SKM-1 (cell line): Measurements from ENCODE around the gene KMT2E.

Experiments used
- DNase-seq: peaks from one replicate; lab custom pipeline; 2025; ENCODE audit not compliant: unreplicated experiment; lab: John Stamatoyannopoulos, UW

The KMT2E gene

GRCh38 chr7:105126436-105126975, 112.5 kb downstream of the KMT2E start:
- DNase-seq = no peak

- DNase-seq = no peak
Observed at GRCh38 chr7:105127179-105127578, 113.2 kb downstream of the KMT2E start.

DNA sequence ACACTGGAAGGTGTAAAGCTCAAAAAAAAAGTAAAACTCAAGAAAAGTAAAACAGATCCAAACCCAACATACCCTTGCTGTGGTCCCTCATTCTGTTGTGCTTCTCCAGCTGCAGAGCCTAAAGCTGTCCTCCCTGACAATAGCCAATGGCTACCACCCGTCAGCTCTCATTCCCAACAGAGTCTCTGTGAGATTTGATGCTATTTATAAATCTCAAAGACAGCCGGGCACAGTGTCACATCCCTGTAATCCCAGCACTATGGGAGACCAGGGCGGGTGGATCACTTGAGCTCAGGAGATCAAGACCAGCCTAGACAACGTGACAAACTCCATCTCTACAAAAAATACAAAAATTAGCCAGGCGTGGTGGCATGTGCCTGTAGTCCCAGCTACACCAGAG, 116.0 kb downstream of the KMT2E start:
- DNase-seq = no peak

- no peak for DNase-seq
Observed at GRCh38 chr7:105130580-105130979, 116.6 kb downstream of the KMT2E start.

GRCh38 chr7:105131033-105131656, 117.1 kb downstream of the KMT2E start:
- DNase-seq = no peak

DNA sequence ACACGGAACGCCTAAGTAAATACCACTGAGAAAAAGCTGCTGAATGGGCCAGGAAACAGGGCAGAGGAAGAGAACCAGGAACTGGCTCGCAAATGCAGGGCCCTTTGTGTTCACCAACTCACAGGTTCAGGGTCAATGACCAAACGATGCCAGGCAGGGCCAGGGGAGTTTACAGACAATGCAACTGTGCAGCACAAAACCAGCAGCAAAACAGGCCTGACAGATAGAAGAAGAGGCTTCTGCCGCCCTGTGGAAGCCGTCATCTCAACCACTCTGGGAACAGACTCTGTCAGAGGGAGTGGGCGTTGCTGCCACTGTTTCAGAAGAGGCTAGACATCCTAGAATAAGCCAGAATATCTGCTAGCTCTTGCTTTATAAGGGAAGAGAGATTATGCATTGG, 117.9 kb downstream of the KMT2E start:
- no peak for DNase-seq

- DNase-seq = no peak
Observed at GRCh38 chr7:105132335-105132734, 118.3 kb downstream of the KMT2E start.

- no peak for DNase-seq
Observed at GRCh38 chr7:105132835-105133234, 118.8 kb downstream of the KMT2E start.

- DNase-seq = no peak
Observed at GRCh38 chr7:105133358-105133757, 119.4 kb downstream of the KMT2E start.

DNA sequence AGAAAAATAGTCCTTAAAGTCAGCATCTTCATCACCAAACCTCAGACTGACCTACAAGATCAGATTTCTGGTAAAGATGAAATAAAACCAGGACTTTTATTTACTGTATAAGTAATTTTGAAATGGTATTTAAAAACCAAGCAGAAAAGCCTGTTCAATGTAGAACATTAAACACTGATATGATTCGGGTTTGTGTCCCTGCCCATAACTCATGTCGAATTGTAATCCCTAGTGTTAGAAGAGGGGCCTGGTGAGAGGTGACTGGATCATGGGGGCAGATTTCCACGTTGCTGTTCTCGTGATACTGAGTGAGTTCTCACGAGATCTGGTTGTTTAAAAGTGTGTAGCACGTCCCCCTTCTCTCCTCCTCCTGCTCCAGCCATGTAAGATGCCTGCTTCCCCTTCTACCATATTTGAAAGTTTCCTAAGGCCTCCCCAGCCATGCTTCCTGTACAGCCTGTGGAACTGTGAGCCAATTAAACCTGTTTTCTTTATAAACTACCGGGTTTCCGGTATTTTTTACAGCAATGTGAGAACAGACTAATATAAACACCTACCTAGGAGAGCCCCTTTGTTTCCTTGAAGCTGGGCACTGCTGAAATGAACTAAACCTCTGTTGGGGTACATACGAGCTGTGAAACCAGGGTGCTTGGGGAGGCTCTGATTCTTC, 120.1 kb downstream of the KMT2E start:
- DNase-seq = no peak

DNA sequence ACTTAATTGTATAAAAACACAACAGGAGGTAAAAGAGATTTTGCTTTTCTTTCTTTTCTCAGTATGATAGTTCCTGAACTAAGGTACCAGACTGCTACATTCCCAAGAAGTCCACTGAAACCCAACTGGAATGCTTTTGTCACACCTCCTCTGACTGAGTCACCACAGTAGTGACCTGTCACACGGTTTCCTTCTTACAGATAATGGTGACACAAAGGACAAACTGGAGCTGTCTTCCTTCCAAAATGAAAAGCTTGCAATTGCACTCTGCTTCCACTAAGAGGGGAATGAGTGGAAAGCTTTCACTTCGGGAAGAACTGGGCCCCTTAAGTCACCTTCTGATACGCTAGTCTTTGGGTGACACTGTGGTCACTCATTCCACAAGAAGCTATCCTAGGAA, 122.2 kb downstream of the KMT2E start:
- DNase-seq = no peak

DNA sequence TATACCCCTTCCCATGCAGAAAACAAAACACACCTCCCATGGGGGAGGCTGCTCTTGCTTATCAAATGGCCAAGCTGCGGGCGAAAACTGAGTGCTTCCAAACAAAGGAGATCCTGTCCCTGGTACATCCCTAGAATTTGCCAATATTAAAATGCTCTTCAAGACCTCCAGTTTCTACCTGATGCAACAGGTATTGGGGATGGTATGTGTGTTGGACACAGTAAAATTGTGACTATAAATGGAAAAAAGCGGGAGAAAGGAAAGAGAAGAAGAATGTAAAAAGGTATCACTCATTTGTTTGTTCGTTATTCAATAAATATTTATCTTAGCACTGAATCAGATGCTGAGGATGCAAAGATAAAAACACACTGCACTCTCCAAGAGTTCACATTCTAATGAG, 123.9 kb downstream of the KMT2E start:
- no peak for DNase-seq

DNA sequence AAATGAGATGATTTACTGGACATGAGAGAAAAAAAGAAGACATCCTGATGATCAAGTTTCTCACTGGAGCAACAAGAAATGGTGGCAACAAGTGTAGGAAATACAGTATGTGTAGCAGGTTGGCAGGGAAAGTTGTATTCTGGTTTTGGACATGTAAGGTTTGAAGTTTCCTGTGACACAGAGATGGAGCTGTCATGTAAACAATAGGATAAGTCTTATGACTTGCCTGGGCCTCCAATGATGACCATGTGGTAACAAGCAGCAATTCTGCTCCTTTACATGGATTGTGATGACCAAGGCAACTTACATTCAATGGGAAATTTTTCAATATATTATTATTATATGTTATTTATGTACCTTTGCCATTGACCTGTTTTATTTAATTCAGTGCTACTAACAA, 125.4 kb downstream of the KMT2E start:
- DNase-seq = no peak

DNA sequence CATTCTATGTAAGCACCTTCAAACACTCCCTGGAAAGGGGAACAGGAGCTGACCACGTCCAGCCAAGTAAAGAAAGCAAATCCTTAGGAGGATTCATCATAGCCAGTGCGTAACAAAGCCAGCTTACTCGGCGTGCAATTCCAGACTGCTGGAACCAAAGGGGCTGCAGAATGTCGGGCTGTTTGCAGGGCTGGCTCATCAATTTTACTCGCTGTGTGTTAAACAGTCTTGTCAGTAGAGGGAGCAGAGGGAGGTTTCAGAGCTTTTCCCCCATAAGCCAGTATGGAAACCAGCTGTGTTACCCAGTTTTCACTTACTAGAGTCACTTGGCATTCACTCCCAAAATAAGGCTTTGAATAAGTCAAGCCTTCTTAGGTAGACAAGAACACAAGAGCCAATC, 127.1 kb downstream of the KMT2E start:
- DNase-seq = no peak

- no peak for DNase-seq
Observed at GRCh38 chr7:105149827-105150226, 135.8 kb downstream of the KMT2E start.

DNA sequence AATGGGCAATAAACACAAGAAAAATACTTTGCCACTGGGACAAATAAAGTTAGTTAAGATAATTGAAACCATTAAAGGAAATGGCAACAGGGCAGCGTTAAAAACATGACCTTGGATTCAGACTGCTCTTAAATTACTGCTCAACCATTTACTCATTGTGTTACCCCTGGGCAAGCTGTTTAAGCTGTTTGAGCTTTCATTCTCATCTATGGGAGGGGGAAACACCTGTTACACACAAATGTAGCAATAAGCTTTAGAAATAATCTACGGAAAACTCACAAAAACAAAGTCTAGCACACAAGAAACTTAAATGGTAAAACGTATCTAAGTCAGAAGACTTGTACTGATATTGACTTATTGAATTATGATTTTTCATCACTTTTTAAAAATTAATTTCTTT, 137.1 kb downstream of the KMT2E start:
- DNase-seq = no peak

DNA sequence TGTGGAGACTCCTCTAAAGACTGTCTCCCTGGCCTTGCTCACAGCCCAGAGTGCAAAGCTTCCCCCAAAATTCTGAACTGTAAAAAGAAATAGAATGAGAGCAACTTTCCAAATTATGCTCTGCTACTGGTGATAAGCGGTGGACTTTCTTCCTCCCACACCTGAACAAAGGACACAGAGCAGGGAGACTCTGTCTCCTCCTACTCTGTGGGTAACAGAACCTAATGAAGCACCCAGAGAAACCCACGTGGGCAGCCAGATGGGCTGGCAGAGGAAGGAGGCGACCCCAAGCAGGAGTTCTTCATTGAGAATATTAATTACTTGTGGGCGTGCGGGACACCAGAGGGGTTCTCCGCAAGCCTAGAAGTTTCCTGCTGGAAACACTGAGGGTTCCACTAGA, 139.5 kb downstream of the KMT2E start:
- DNase-seq = no peak

- DNase-seq = no peak
Observed at GRCh38 chr7:105154084-105154483, 140.1 kb downstream of the KMT2E start.

DNA sequence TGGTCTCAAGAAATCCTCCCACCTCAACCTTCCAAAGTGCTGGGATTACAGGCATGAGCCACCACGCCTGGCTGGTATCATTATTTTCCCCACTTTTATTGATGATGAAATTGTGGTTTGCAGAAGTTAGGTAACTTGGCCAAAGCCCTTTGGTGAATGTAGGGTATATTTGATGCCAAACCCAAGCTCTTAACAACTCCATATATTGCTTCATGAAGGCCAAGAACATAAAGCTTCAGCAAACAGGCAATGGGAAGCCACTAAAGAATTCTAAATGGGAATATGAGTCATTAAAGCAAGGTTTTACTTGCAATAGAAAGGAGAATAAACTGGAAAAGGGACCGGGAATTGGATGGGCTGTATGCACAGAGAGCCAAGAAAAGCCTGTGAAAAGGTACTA, 142.7 kb downstream of the KMT2E start:
- no peak for DNase-seq

GRCh38 chr7:105157278-105157677, 143.3 kb downstream of the KMT2E start:
- no peak for DNase-seq

DNA sequence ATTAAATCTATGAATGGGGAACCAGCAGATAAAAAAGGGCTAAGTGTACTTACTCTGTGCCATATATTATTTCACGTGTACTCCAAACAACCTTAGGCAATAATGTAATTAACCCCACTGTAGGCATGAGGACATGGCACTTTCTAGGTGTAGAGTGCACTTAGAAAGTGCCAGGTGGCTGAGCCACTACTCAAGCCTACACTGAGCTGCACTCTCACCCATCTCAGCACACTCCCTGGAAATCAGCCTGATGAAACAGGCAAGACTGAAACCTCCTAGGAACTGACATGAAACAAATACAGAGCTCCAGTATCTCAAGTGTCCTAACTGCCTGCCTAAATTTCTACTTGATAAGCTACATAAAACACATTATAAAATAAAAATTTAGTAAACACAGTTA, 147.4 kb downstream of the KMT2E start:
- no peak for DNase-seq
